ENCODE results near the gene DNAJC2. TPM values are rescaled to one million over a fixed set of nuclear protein-coding genes. Genes with fewer than 3 reads are reported as not detected.
"Not testable (repeated sequence)": the region's sequence is repeated elsewhere in the genome, so short reads cannot be mapped to it uniquely, and the experiment has no call there.

Gene DNAJC2
- total and polyA plus RNA-seq, 2 experiments from 2014 or later, result 40.1 to 168 TPM

- not testable (repeated sequence) for ATAC-seq; H3K79me2 ChIP-seq (replicated peaks; ENCODE audit: insufficient read depth); H4K20me1 ChIP-seq (replicated peaks; ENCODE audit: insufficient read depth); H3F3A ChIP-seq (replicated peaks; ENCODE audit: low read depth); H2AFZ ChIP-seq; H3K4me1 Mint-ChIP-seq; H3K4me2 ChIP-seq; DNase-seq (ENCODE audit: low spot score); H3K27ac ChIP-seq (ENCODE audit: low read depth); H3K36me3 ChIP-seq (ENCODE audit: insufficient read depth); H3K27ac Mint-ChIP-seq; H3K4me3 ChIP-seq; H3K9me2 ChIP-seq (ENCODE audit: insufficient read depth); H3K27me3 Mint-ChIP-seq (ENCODE audit: insufficient read depth, low read depth, poor library complexity); H3K27me3 ChIP-seq (ENCODE audit: insufficient read depth); H3K4me3 Mint-ChIP-seq; H3K36me3 Mint-ChIP-seq (ENCODE audit: low read depth); H3K4me1 ChIP-seq (ENCODE audit: insufficient read depth); H3K9me3 Mint-ChIP-seq
These were observed 80.5 kb downstream of the DNAJC2 start for GRCh38 chr7:103264054-103264453.

Small RNAs within 50 kb of the gene (small RNA-seq; reads per million reads assigned to genes)
- gene RPS29P16 (ENCODE audit: low replicate concordance), result 0.30 reads per million, percentile 12 among the genes with 10 or more reads in this experiment

Other genes with a start within 250 kb of the DNAJC2 start
- 9.4 and 12.2 TPM in 2 replicates for gene NAPEPLD, start 195.7 kb downstream of the DNAJC2 start, total RNA-seq (2014; rRNA removed; shearing (Covaris generic))
- 9.4 and 10.7 TPM in 2 replicates for gene NAPEPLD, start 195.7 kb downstream of the DNAJC2 start, polyA plus RNA-seq (2016; fragmentation: Nextera tagmentation; extraction: Ambion mirVana)
- gene PMPCB, start 47.3 kb downstream of the DNAJC2 start, total RNA-seq (2014; rRNA removed; shearing (Covaris generic)), result 90.0 and 105 TPM in 2 replicates
- gene PMPCB, start 47.3 kb downstream of the DNAJC2 start, polyA plus RNA-seq (2016; fragmentation: Nextera tagmentation; extraction: Ambion mirVana), result 50.5 and 55.0 TPM in 2 replicates
- 99.8 and 131 TPM in 2 replicates for gene PSMC2, start 2.9 kb upstream of the DNAJC2 start, total RNA-seq (2014; rRNA removed; shearing (Covaris generic))
- gene PSMC2, start 2.9 kb upstream of the DNAJC2 start, polyA plus RNA-seq (2016; fragmentation: Nextera tagmentation; extraction: Ambion mirVana), result 98.0 and 107 TPM in 2 replicates
- 0.49 and 0.58 TPM in 2 replicates for gene SLC26A5, start 101.4 kb upstream of the DNAJC2 start, total RNA-seq (2014; rRNA removed; shearing (Covaris generic))
- gene SLC26A5, start 101.4 kb upstream of the DNAJC2 start, polyA plus RNA-seq (2016; fragmentation: Nextera tagmentation; extraction: Ambion mirVana), result 1.0 and 1.1 TPM in 2 replicates